IMR-90 (cell line): ENCODE measurements around the gene CNBD2. TPM values are rescaled to one million over a fixed set of nuclear protein-coding genes. Genes with fewer than 3 reads are reported as not detected.

Experiments used
- ATAC-seq: fragments of 200-7000 bp; cut with Tn5 transposase; 2 replicates; pipeline ENCODE4 v1.9.1; 2020; ENCODE audit warnings: low read depth, mild to moderate bottlenecking, moderate library complexity
- BruUV-seq: library from RNA; stranded (reverse); fragments of 400-500 nt; replicated peaks from 2 replicates; lab custom pipeline; 2021; lab: Mats Ljungman, UMichigan
- CTCF ChIA-PET: fragments of 300-600 bp; formaldehyde crosslinking; extraction: SDS; loops from one replicate; lab custom pipeline; 2021; ENCODE audit warnings: antibody characterized with exemption; lab: Yijun Ruan, JAX
- POLR2A ChIA-PET: fragments of 300-600 bp; sonication (Branson Sonifier 250); formaldehyde crosslinking; loops from one replicate; lab custom pipeline; 2022; ENCODE audit warnings: antibody characterized with exemption; ENCODE audit not compliant: unreplicated experiment; lab: Charles Lee
- DNase-seq: peaks from one replicate; pipeline ENCODE4 v3.0.0; 2013
- H2AFZ ChIP-seq: replicated peaks from 2 replicates; pipeline ENCODE3; 2013; ENCODE audit warnings: low read length, mild to moderate bottlenecking; ENCODE audit not compliant: poor library complexity
- H2AK5ac ChIP-seq: 2 replicates; pipeline ENCODE4 v1.6.1; 2013; ENCODE audit warnings: low read depth, low read length, inconsistent platforms
- H2AK9ac ChIP-seq: replicated peaks from 2 replicates; pipeline ENCODE3; 2013; ENCODE audit warnings: mild to moderate bottlenecking, low read depth, low read length, moderate library complexity; ENCODE audit not compliant: poor library complexity
- H2BK120ac ChIP-seq: 2 replicates; pipeline ENCODE4 v1.6.1; 2013; ENCODE audit warnings: low read depth, low read length, inconsistent platforms
- H2BK15ac ChIP-seq: 3 replicates; pipeline ENCODE4 v1.6.1; 2013; ENCODE audit warnings: low read depth, low read length, inconsistent platforms
- H2BK20ac ChIP-seq: 2 replicates; pipeline ENCODE4 v1.6.1; 2013; ENCODE audit warnings: low read depth, mild to moderate bottlenecking, inconsistent platforms, low read length, moderate library complexity
- H2BK5ac ChIP-seq: 2 replicates; pipeline ENCODE4 v1.6.1; 2013; ENCODE audit warnings: mild to moderate bottlenecking, low read depth, low read length, inconsistent platforms; ENCODE audit not compliant: poor library complexity, severe bottlenecking
- H3K14ac ChIP-seq: replicated peaks from 2 replicates; pipeline ENCODE4 v1.6.1; 2013; ENCODE audit warnings: low read depth, low read length, inconsistent platforms
- H3K18ac ChIP-seq: 2 replicates; pipeline ENCODE4 v1.6.1; 2013; ENCODE audit warnings: low read depth, low read length, control low read depth
- H3K23ac ChIP-seq: 2 replicates; pipeline ENCODE4 v1.6.1; 2013; ENCODE audit warnings: low read depth, low read length, inconsistent platforms
- H3K27ac ChIP-seq: 2 replicates; pipeline ENCODE4 v1.5.1; 2013; ENCODE audit warnings: mild to moderate bottlenecking, control low read depth, low read length; ENCODE audit not compliant: insufficient read depth
- H3K27me3 ChIP-seq: 2 replicates; pipeline ENCODE4 v1.6.1; 2013; ENCODE audit warnings: low read length; ENCODE audit not compliant: control insufficient read depth, insufficient read depth
- H3K36me3 ChIP-seq: 2 replicates; pipeline ENCODE4 v1.6.1; 2013; ENCODE audit warnings: low read length, mixed read lengths; ENCODE audit not compliant: control insufficient read depth, insufficient read depth
- H3K4ac ChIP-seq: 2 replicates; pipeline ENCODE4 v1.6.1; 2013; ENCODE audit warnings: low read depth, low read length, inconsistent platforms
- H3K4me1 ChIP-seq: 2 replicates; pipeline ENCODE4 v1.6.1; 2013; ENCODE audit warnings: low read length, mixed read lengths; ENCODE audit not compliant: control insufficient read depth, insufficient read depth
- H3K4me2 ChIP-seq: 2 replicates; pipeline ENCODE4 v1.6.1; 2013; ENCODE audit warnings: low read depth, mild to moderate bottlenecking, control low read depth, low read length, moderate library complexity
- H3K4me3 ChIP-seq: 2 replicates; pipeline ENCODE4 v1.5.1; 2013; ENCODE audit warnings: low read depth, mild to moderate bottlenecking, control low read depth, low read length, moderate library complexity; ENCODE audit not compliant: insufficient read depth
- H3K56ac ChIP-seq: 2 replicates; pipeline ENCODE4 v1.6.1; 2013; ENCODE audit warnings: low read length, inconsistent platforms; ENCODE audit not compliant: insufficient read depth; ENCODE audit errors: extremely low read depth
- H3K79me1 ChIP-seq, 2 experiments: 2 replicates each; pipeline ENCODE4 v1.6.1; 2013; ENCODE audit warnings: low read length in 2 of 2, inconsistent platforms in 1 of 2, low read depth in 1 of 2
- H3K9ac ChIP-seq: 2 replicates; pipeline ENCODE4 v1.6.1; 2013; ENCODE audit warnings: low read depth, low read length, control low read depth
- H3K9me1 ChIP-seq: 2 replicates; pipeline ENCODE4 v1.6.1; 2013; ENCODE audit warnings: low read length, inconsistent platforms; ENCODE audit not compliant: insufficient read depth
- H3K9me3 ChIP-seq: 2 replicates; pipeline ENCODE4 v1.6.1; 2013; ENCODE audit warnings: low read length; ENCODE audit not compliant: control insufficient read depth, insufficient read depth
- H4K20me1 ChIP-seq: 2 replicates; pipeline ENCODE4 v1.6.1; 2013; ENCODE audit warnings: low read length, inconsistent platforms; ENCODE audit not compliant: insufficient read depth
- H4K5ac ChIP-seq: 2 replicates; pipeline ENCODE4 v1.6.1; 2013; ENCODE audit warnings: mild to moderate bottlenecking, low read depth, low read length, control low read depth
- H4K8ac ChIP-seq, 2 experiments: 2 replicates each; pipeline ENCODE4 v1.6.1; 2013; ENCODE audit warnings: low read depth in 2 of 2, low read length in 2 of 2, control low read depth in 1 of 2, inconsistent platforms in 1 of 2
- H4K91ac ChIP-seq: 2 replicates; pipeline ENCODE4 v1.6.1; 2013; ENCODE audit warnings: low read depth, low read length, inconsistent platforms; ENCODE audit not compliant: insufficient read depth
- BHLHE40 ChIP-seq: fragments of 150-350 bp; IDR thresholded peaks from 2 replicates; pipeline ENCODE4 v1.6.1; 2016; ENCODE audit warnings: mild to moderate bottlenecking, low read depth, low read length
- CEBPB ChIP-seq: IDR thresholded peaks from 2 replicates; pipeline ENCODE4 v1.6.1; 2012; ENCODE audit warnings: low read depth, low read length, improper control_type of control experiment
- CHD1 ChIP-seq: IDR thresholded peaks from 2 replicates; pipeline ENCODE4 v1.6.1; 2012; ENCODE audit warnings: low read depth, low read length, improper control_type of control experiment
- FOS ChIP-seq: fragments of 150-350 bp; IDR thresholded peaks from 2 replicates; pipeline ENCODE4 v1.6.1; 2016; ENCODE audit warnings: low read depth, low read length
- MAFK ChIP-seq: IDR thresholded peaks from 2 replicates; pipeline ENCODE4 v1.6.1; 2012; ENCODE audit warnings: low read depth, low read length, improper control_type of control experiment
- MAZ ChIP-seq: IDR thresholded peaks from 2 replicates; pipeline ENCODE4 v1.6.1; 2012; ENCODE audit warnings: low read depth, mild to moderate bottlenecking, low read length, improper control_type of control experiment, moderate library complexity, borderline replicate concordance
- MXI1 ChIP-seq: IDR thresholded peaks from 2 replicates; pipeline ENCODE4 v1.6.1; 2012; ENCODE audit warnings: low read depth, mild to moderate bottlenecking, low read length, moderate library complexity, borderline replicate concordance
- NFE2L2 ChIP-seq: fragments of 150-350 bp; IDR thresholded peaks from 2 replicates; pipeline ENCODE4 v1.6.1; 2016; ENCODE audit warnings: low read depth, mild to moderate bottlenecking, low read length
- POLR2A ChIP-seq: IDR thresholded peaks from 2 replicates; pipeline ENCODE4 v1.6.1; 2012; ENCODE audit warnings: mild to moderate bottlenecking, low read depth, low read length
- RAD21 ChIP-seq: IDR thresholded peaks from 2 replicates; pipeline ENCODE4 v1.6.1; 2012; ENCODE audit warnings: low read length, improper control_type of control experiment
- RCOR1 ChIP-seq: IDR thresholded peaks from 2 replicates; pipeline ENCODE4 v1.6.1; 2012; ENCODE audit warnings: mild to moderate bottlenecking, low read length, improper control_type of control experiment; ENCODE audit not compliant: insufficient replicate concordance
- RFX5 ChIP-seq: IDR thresholded peaks from 2 replicates; pipeline ENCODE4 v1.8.0; 2012; ENCODE audit warnings: low read depth, mild to moderate bottlenecking, low read length, moderate library complexity
- SMC3 ChIP-seq: fragments of 150-350 bp; IDR thresholded peaks from 2 replicates; pipeline ENCODE4 v1.6.1; 2016; ENCODE audit warnings: low read depth, mild to moderate bottlenecking, antibody characterized with exemption, low read length, moderate library complexity
- USF2 ChIP-seq: fragments of 150-350 bp; IDR thresholded peaks from 2 replicates; pipeline ENCODE4 v1.6.1; 2017; ENCODE audit warnings: mild to moderate bottlenecking, antibody characterized with exemption, low read length, low read depth
- WGBS, 2 experiments: methylation state at CpG; one replicate each; pipeline versions ENCODE4 v1.1.5 to v1.1.7; 2013; ENCODE audit warnings: missing lambda C conversion rate in 2 of 2; ENCODE audit not compliant: insufficient read length in 1 of 2; ENCODE audit errors: extremely low coverage in 2 of 2; 5-methylcytosine and 5-hydroxymethylcytosine counted together
- dilution Hi-C: fragments of 300-500 bp; cut with HindIII; formaldehyde crosslinking; loops from one replicate; pipeline ENCODE4 v1.14.3; 2018; ENCODE audit warnings: low sequenced_read_pairs; ENCODE audit not compliant: unreplicated experiment
- in situ Hi-C: fragments of 300-500 bp; cut with MboI; formaldehyde crosslinking; loops from 3 replicates; pipeline ENCODE4 v1.14.3; 2019; ENCODE audit warnings: low sequenced_read_pairs, inconsistent platforms, mixed read lengths
- intact Hi-C: fragments of 100-400 bp; cut with micrococcal nuclease; formaldehyde crosslinking; loops from 2 replicates; pipeline ENCODE4 v1.10.0; 2022
- polyA plus RNA-seq, 3 experiments: library from polyadenylated mRNA; depleted of rRNA; stranded (reverse); fragments of >200 nt; gene quantifications; 2 replicates each; pipeline ENCODE4 v1.2.3, GENCODE V29; 2012; ENCODE audit warnings: low replicate concordance in 1 of 3
- total RNA-seq: library from RNA; depleted of rRNA; stranded (reverse); fragments of >200 nt; gene quantifications from 2 replicates; pipeline ENCODE4 v1.2.3, GENCODE V29; 2012
- TF ChIP-seq, protein P1 (sequence below): conservative IDR thresholded peaks from 2 replicates; pipeline ENCODE4 v1.5.1; 2012; ENCODE audit warnings: mild to moderate bottlenecking, low read depth, low read length, improper control_type of control experiment

Gene CNBD2
- total and polyA plus RNA-seq, 2 of the 4 experiments (the other 2 are of a cell fraction), result 0.90 to 1.7 TPM

GRCh38 chr20:36010076-36010475, 41.7 kb downstream of the CNBD2 start:
- Histone ChIP-seq H3K4me1 (no peaks in the 10 kb centered on the region), H4K91ac (no peak overlapping the region), H3K18ac (no peak overlapping the region), H3K27me3 (peaks cover 3% of the 10 kb centered on the region), H3K9me3 (no peaks in the 10 kb centered on the region), H3K9me1 (no peaks in the 10 kb centered on the region), H3K14ac (no peak overlapping the region), H4K5ac (no peak overlapping the region), H3K4me3 (no peak overlapping the region), H2BK5ac (no peak overlapping the region), H3K36me3 (no peaks in the 10 kb centered on the region), H2AK5ac (no peak overlapping the region), H4K8ac (no peak overlapping the region), H4K20me1 (no peaks in the 10 kb centered on the region), H3K23ac (no peak overlapping the region), H2BK20ac (no peak overlapping the region), H2BK120ac (no peak overlapping the region), H2BK15ac (no peak overlapping the region), H3K27ac (no peak overlapping the region), H3K4me2 (no peak overlapping the region), H3K79me1 (no peaks in the 10 kb centered on the region), H3K56ac (no peak overlapping the region), H3K4ac (no peak overlapping the region), H2AFZ (no peak overlapping the region), H2AK9ac (peak overlapping the region; percentile 61), H3K9ac (no peak overlapping the region)
- dilution Hi-C loops, result no loop called here
- ATAC-seq, result no peak
- in situ Hi-C loops, result no loop called here
- TF ChIP-seq RFX5 (no peak), NFE2L2 (no peak), USF2 (no peak), FOS (no peak), SMC3 (no peak), MAFK (no peak), CEBPB (no peak), POLR2A (no peak), CHD1 (no peak), MAZ (no peak), BHLHE40 (no peak), RAD21 (no peak), RCOR1 (no peak), MXI1 (no peak)
- TF ChIP-seq, protein P1, sequence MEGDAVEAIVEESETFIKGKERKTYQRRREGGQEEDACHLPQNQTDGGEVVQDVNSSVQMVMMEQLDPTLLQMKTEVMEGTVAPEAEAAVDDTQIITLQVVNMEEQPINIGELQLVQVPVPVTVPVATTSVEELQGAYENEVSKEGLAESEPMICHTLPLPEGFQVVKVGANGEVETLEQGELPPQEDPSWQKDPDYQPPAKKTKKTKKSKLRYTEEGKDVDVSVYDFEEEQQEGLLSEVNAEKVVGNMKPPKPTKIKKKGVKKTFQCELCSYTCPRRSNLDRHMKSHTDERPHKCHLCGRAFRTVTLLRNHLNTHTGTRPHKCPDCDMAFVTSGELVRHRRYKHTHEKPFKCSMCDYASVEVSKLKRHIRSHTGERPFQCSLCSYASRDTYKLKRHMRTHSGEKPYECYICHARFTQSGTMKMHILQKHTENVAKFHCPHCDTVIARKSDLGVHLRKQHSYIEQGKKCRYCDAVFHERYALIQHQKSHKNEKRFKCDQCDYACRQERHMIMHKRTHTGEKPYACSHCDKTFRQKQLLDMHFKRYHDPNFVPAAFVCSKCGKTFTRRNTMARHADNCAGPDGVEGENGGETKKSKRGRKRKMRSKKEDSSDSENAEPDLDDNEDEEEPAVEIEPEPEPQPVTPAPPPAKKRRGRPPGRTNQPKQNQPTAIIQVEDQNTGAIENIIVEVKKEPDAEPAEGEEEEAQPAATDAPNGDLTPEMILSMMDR, result no peak
- intact Hi-C loops, result no loop called here
- WGBS, 2 experiments, result no CpG with 5 or more reads among the region's 4 CpGs
- BruUV-seq, result no TSS peak
- ChIA-PET POLR2A (no interaction called here), CTCF (no interaction called here)
- DNase-seq, result no peak
